GM21529 (cell line): ENCODE data around the gene DSG2.

Experiments
- ATAC-seq: cut with Tn5 transposase; IDR thresholded peaks from one replicate; pipeline ENCODE4 v1.9.1; 2021; ENCODE audit not compliant: unreplicated experiment

DSG2 gene

GRCh38 chr18:31586616-31587015, 88.6 kb downstream of the DSG2 start:
- ATAC-seq: no peak

GRCh38 chr18:31587529-31587928, 89.6 kb downstream of the DSG2 start:
- ATAC-seq: no peak

GRCh38 chr18:31590570-31590969, 92.6 kb downstream of the DSG2 start:
- ATAC-seq: no peak

GRCh38 chr18:31591113-31591512, 93.1 kb downstream of the DSG2 start:
- ATAC-seq: no peak

GRCh38 chr18:31591628-31592027, 93.7 kb downstream of the DSG2 start, which contains the start of gene TTR:
TTR (plus strand) TSS chr18:31591877; CDS start chr18:31591903, 26 bp downstream.
- no peak for ATAC-seq

GRCh38 chr18:31592506-31593157, 94.7 kb downstream of the DSG2 start:
- no peak for ATAC-seq

- no peak for ATAC-seq
Observed at GRCh38 chr18:31595121-31595771, 97.3 kb downstream of the DSG2 start.

GRCh38 chr18:31596081-31596872, 98.3 kb downstream of the DSG2 start:
- no peak for ATAC-seq

- ATAC-seq: no peak
Observed at GRCh38 chr18:31598021-31598805, 100.2 kb downstream of the DSG2 start.
